Colonic mucosa (tissue), 4 donors: ENCODE measurements around the gene R3HDML. TPM values are rescaled to one million over a fixed set of nuclear protein-coding genes. Genes with fewer than 3 reads are reported as not detected.
A peak's percentile ranks its signal among the peaks of the same experiment; 100 is the strongest.
"Not testable (repeated sequence)": the region's sequence is repeated elsewhere in the genome, so short reads cannot be mapped to it uniquely, and the experiment has no call there.

ENCODE experiments used
- DNase-seq: peaks from one replicate; pipeline ENCODE4 v3.0.0-alpha.2; 2020
- H3K27ac ChIP-seq: fragments of 200-600 bp; one replicate; pipeline ENCODE4 v1.8.0; 2021
- H3K27me3 ChIP-seq: fragments of 200-600 bp; one replicate; pipeline ENCODE4 v1.8.0; 2021
- H3K36me3 ChIP-seq: fragments of 200-600 bp; one replicate; pipeline ENCODE4 v1.8.0; 2021
- H3K4me1 ChIP-seq: fragments of 200-600 bp; one replicate; pipeline ENCODE4 v1.8.0; 2021; ENCODE audit warnings: mild to moderate bottlenecking
- H3K4me3 ChIP-seq: fragments of 200-600 bp; one replicate; pipeline ENCODE4 v1.8.0; 2021
- H3K9ac ChIP-seq, 2 donors: one replicate each; pipeline ENCODE4 v1.7.0; 2013; ENCODE audit warnings: control low read depth in 2 of 2, low read depth in 2 of 2, low read length in 2 of 2
- H3K9me3 ChIP-seq: fragments of 200-600 bp; one replicate; pipeline ENCODE4 v1.8.0; 2021
- CTCF ChIP-seq: fragments of 200-600 bp; IDR thresholded peaks from one replicate; pipeline ENCODE4 v1.8.0; 2022; ENCODE audit warnings: antibody characterized with exemption, mild to moderate bottlenecking
- intact Hi-C: fragments of 100-400 bp; cut with DNase I; formaldehyde crosslinking; loops from one replicate; pipeline ENCODE4 v1.14.1; 2022
- total RNA-seq, 2 donors: library from RNA; stranded (reverse); fragmentation: NEBNext Ultra II Directional in 1 of 2; extraction: Animal tissue kit (Norgen Biotek cat#: 25700) in 1 of 2; gene quantifications; one replicate each; pipeline ENCODE4 v1.2.1, GENCODE V29; 2021
- donor health status: healthy.
- donor health status: DM: no; HTN: no; CAD: no.
- donor health status: DM: no; HTN: no; CAD: no.

Gene R3HDML
- total RNA-seq, 2 donors from 2014 or later = not detected

- DNase-seq = no peak
- no peak overlapping the region for H3K27ac ChIP-seq
- H3K9me3 ChIP-seq = no peaks in the 10 kb centered on the region
- H3K4me1 ChIP-seq = no peaks in the 10 kb centered on the region
- H3K9ac ChIP-seq = no peak overlapping the region
- H3K36me3 ChIP-seq = no peaks in the 10 kb centered on the region
- H3K27me3 ChIP-seq = no peaks in the 10 kb centered on the region
- no peak for TF ChIP-seq CTCF
- no peak overlapping the region for H3K4me3 ChIP-seq
- intact Hi-C loops = no loop called here
These were observed 39.1 kb upstream of the R3HDML start for GRCh38 chr20:44297721-44298120.

GRCh38 chr20:44299011-44299535, 37.8 kb upstream of the R3HDML start:
- intact Hi-C loops, DNase-seq: not testable (repeated sequence)

GRCh38 chr20:44301285-44301684, 35.6 kb upstream of the R3HDML start:
- no peak for DNase-seq
- Histone ChIP-seq H3K9me3 (no peaks in the 10 kb centered on the region), H3K4me3 (no peak overlapping the region), H3K27me3 (no peaks in the 10 kb centered on the region), H3K27ac (no peak overlapping the region), H3K4me1 (no peaks in the 10 kb centered on the region), H3K36me3 (no peaks in the 10 kb centered on the region), H3K9ac (no peak overlapping the region)
- TF ChIP-seq CTCF = no peak
- intact Hi-C loops = no loop called here

More at GRCh38 chr20:44299011-44299535, 37.8 kb upstream of the R3HDML start:
- H3K36me3 ChIP-seq, H3K9me3 ChIP-seq, H3K27me3 ChIP-seq, H3K4me1 ChIP-seq, H3K9ac ChIP-seq, H3K27ac ChIP-seq, H3K4me3 ChIP-seq: not testable (repeated sequence)

GRCh38 chr20:44302026-44302669, 34.7 kb upstream of the R3HDML start:
- H3K27me3 ChIP-seq = no peaks in the 10 kb centered on the region
- H3K9ac ChIP-seq = peak overlapping the region in 1 of 2 donors; percentile 49
- H3K9me3 ChIP-seq = no peaks in the 10 kb centered on the region
- intact Hi-C loops = no loop called here
- H3K4me1 ChIP-seq = no peaks in the 10 kb centered on the region
- TF ChIP-seq CTCF = no peak
- no peak overlapping the region for H3K4me3 ChIP-seq
- peak; percentile 51 for DNase-seq
- H3K27ac ChIP-seq = peak overlapping the region; percentile 53
- H3K36me3 ChIP-seq = no peaks in the 10 kb centered on the region

- Histone ChIP-seq H3K36me3 (no peaks in the 10 kb centered on the region), H3K4me3 (no peak overlapping the region), H3K9ac (peak overlapping the region in 1 of 2 donors; percentile 49), H3K27ac (peak overlapping the region; percentile 53), H3K4me1 (no peaks in the 10 kb centered on the region), H3K27me3 (no peaks in the 10 kb centered on the region), H3K9me3 (no peaks in the 10 kb centered on the region)
- no peak for DNase-seq
- no peak for TF ChIP-seq CTCF
- intact Hi-C loops = no loop called here
These were observed 34.1 kb upstream of the R3HDML start for GRCh38 chr20:44302736-44303135.

GRCh38 chr20:44304383-44304782, 32.5 kb upstream of the R3HDML start:
- no peak overlapping the region for H3K4me3 ChIP-seq
- DNase-seq = no peak

More at GRCh38 chr20:44304383-44304782, 32.5 kb upstream of the R3HDML start:
- Histone ChIP-seq H3K9ac (no peak overlapping the region), H3K27ac (no peak overlapping the region), H3K9me3 (no peaks in the 10 kb centered on the region), H3K36me3 (no peaks in the 10 kb centered on the region), H3K27me3 (no peaks in the 10 kb centered on the region), H3K4me1 (no peaks in the 10 kb centered on the region)
- intact Hi-C loops = no loop called here
- no peak for TF ChIP-seq CTCF
